Stimulated activated CD8-positive, alpha-beta memory T cell treated with anti-CD3 and anti-CD28 coated beads, Interleukin-7, amount 100 ng/mL, for 4 hours (primary cell): Measurements from ENCODE around the gene TAB2.

ENCODE experiments used
- DNase-seq, 2 donors: peaks; one replicate each; pipeline ENCODE4 v3.0.0-alpha.2; 2020; ENCODE audit warnings: low read depth in 2 of 2

TAB2 gene, protein sequence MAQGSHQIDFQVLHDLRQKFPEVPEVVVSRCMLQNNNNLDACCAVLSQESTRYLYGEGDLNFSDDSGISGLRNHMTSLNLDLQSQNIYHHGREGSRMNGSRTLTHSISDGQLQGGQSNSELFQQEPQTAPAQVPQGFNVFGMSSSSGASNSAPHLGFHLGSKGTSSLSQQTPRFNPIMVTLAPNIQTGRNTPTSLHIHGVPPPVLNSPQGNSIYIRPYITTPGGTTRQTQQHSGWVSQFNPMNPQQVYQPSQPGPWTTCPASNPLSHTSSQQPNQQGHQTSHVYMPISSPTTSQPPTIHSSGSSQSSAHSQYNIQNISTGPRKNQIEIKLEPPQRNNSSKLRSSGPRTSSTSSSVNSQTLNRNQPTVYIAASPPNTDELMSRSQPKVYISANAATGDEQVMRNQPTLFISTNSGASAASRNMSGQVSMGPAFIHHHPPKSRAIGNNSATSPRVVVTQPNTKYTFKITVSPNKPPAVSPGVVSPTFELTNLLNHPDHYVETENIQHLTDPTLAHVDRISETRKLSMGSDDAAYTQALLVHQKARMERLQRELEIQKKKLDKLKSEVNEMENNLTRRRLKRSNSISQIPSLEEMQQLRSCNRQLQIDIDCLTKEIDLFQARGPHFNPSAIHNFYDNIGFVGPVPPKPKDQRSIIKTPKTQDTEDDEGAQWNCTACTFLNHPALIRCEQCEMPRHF

GRCh38 chr6:149317644-149318571, at the start of gene TAB2:
TSS of gene TAB2 (plus strand) at chr6:149317712. CDS start at chr6:149369998, 52,286 bp downstream.
- DNase-seq, result peak; percentile 72 to 80

DNA sequence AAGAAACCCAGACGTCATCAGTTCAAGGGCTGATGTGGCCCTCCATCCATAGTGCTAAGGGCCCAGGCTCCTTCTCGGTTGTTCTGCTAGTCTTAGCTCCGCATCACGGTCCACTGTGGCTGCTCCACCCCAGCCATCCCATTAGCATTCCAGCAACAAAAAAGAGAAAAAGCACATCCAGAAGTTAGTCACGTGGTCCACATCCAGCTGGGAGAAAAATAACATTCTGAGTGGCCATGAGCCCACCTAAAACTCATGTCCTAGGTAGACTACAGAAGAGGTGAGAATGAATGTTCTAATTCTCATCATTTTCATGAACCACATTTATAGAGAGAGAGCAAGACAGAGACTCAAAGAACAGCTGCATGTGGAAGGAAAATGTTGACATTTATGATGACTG, 49.4 kb upstream of the TAB2 start:
- DNase-seq, result no peak

DNA sequence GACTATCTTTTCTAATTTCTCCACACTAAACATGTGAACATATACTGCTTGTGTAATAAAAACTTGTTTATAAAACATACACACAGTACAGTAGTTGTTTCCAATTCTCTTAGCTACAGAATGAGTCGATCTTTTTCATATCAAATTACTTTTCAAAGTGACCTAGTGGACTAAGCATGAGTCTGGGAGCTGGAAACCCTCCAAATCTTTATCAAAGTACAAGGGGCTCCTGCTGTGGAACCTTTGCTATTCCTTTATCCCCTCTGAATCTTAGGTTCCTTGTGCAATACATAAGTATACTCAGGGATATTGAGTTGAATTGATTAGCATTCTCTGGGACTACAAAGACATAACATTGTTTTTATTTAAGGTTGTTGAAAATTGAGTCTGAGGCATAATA, 48.7 kb upstream of the TAB2 start:
- DNase-seq, result no peak

GRCh38 chr6:149270616-149271015, 46.9 kb upstream of the TAB2 start:
- no peak for DNase-seq

DNA sequence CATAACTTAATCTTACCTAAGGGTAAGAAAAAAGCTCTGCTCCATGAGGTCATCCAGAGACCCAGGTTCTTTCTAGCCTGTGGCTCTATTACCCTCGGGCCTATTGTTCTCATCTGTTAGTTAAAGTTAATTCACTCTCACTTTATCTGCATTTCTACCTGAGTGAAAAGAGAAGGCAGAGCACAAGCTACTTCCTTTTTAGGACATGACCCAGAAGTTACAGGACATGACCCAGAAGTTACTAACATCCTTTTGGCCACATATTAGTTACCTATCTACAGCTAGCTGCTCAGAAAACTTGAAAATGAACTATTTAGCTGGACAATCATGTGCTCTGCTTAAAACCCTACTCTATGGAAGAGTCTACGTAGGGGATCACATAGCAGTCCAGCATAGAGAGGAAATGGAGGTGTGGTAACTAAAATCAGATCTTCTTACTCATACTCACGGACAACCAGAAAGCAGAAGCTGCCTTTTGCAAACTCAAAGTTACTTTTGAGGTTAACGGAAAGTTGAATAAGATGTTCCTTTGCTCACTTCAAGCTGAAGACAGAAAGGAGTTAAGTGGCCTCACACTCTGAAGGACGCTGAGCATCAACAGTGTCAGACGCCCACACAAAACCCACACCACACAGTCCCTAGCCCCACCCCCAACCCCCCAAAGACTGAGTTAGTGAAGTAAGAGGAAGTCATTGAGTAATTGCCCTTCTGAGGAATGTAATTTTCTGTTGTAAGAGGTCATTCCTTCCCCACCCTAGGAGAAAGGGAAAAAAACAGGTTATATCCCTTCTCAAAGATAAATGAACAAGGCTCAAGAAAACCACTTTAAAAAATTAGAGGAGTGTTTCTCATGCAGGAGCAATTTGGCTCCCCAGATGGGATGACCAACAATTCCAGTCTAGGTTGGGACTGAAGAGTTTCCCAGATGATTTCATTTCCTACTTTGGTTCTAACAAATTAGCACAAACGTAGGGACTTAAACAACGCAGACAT, 45.9 kb upstream of the TAB2 start:
- peak; percentile 80 to 89 for DNase-seq

DNA sequence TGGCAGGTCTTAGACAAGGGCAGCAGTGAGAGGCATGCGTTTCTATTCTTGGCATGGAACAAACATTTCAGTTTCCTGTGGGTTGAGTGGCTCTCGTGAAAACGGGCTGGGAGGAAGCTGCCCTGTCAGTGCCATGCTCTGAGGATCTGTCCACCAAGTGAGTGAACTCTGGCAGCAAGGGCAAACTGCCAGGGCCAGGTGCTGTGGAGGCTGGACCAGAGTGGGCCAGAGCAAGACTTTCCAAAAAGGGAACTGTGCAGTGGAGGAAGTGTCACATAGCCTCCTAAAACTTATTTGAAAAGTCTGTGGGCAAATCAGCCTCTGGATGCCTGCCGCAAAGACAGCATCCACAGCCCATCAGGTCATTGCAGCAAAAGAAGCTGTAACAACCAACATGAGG, 44.2 kb upstream of the TAB2 start:
- no peak for DNase-seq

DNA sequence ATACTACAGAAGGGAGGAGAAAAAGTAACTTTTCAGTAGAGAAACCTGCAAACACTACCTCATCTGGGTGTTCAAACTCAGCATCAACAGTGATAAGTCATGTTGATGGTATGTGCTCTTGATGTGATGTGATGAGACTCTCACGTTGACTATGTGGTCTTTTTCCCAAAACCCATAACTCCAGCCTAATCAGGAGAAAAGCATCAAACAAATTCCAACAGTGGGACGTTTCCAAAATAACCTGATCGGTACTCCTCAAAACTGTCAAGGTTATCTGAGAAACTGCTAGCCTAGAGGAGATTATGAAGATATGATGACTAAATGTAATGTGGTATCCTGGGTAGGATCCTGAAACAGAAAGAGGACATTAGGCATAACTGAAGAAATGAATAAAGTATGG, 41.9 kb upstream of the TAB2 start:
- no peak for DNase-seq

GRCh38 chr6:149277621-149278020, 39.9 kb upstream of the TAB2 start:
- no peak for DNase-seq

DNA sequence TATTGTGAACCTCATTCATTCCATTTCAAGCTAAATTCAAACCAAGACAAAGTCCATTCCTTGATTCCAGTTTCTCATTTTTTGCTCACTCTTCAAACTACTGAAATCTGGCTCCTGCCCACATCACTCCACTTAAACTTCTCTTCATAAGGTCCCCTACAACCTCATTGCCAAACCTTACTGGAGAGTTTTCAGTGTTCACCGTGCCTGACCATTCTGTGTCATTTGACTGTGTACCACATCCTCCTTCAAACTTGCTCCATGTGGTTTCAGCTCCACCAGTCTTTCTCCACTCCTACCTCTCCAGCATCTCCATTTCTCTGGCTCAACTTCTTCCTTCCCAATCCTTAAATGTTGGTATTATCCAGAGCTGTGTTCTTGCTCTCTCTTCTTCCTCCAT, 38.5 kb upstream of the TAB2 start:
- DNase-seq, result no peak

GRCh38 chr6:149284904-149285303, 32.6 kb upstream of the TAB2 start:
- DNase-seq, result no peak

- DNase-seq, result no peak
Observed at GRCh38 chr6:149285626-149286025, 31.9 kb upstream of the TAB2 start.

- DNase-seq, result no peak
Observed at GRCh38 chr6:149286905-149287304, 30.6 kb upstream of the TAB2 start.

DNA sequence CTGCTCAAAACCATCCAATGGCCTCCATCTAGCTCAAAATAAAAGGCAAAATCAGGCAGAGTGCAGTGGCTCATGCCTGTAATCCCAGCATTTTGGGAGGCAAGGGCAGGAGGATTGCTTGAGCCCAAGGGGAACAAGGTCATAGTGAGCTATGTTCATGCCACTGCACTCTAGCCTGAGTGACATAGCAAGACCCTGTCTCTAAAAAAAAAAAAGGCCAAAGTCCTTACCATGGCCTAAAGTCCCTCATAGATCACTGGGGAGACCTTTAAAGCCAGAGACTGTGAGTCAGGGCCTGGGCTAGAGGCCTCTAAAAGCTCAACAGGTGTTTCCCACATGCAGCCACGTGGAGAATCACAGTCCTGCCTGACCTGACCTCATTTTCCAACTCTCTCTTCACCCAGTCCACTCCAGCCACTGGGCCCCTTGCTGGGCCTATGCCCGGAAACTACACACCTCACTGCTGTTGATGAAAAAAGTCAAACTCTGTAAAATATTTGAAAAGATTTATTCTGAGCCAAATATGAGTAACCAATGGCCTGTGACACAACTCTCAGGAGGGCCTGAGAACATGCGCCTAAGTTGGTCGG, 28.2 kb upstream of the TAB2 start:
- DNase-seq, result no peak

DNA sequence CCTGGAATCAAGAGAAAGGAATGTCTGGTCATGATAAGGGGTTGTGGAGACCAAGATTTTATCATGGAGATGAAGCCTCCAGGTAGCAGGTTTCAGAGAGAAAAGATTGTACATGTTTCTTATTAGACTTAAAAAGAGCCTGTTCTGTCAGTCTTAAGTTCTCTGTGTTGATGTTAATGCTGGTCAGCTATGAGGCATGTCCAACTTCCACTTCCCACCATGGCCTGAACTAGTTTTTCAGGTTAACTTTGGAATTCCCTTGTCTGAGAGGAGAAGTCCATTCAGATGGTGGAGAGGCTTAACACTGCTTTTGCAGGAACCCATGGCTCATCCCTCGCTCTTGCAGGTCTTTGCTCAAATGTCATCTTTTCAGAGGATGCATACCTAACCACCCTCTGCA, 27.5 kb upstream of the TAB2 start:
- DNase-seq, result no peak

DNA sequence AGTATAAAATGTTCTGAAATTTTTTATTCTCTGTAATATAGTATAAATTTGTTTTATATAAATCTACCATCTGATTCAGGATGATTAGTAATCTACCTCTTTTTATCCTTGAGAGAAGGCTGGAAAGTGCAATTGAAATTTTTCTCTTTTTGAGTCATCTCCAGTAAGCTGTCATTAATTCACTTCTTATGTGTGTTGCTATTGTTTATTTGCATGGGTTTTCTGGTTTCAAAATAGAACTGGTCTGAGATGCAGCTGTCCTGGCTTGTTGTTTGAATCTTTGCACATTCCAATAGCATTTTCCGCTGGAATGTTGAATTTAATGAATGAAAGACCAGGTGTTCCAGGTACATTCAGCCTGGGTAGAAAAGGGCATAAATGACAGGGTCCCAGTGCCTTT, 24.3 kb upstream of the TAB2 start:
- DNase-seq, result no peak

GRCh38 chr6:149300563-149300962, 16.9 kb upstream of the TAB2 start:
- no peak for DNase-seq

DNA sequence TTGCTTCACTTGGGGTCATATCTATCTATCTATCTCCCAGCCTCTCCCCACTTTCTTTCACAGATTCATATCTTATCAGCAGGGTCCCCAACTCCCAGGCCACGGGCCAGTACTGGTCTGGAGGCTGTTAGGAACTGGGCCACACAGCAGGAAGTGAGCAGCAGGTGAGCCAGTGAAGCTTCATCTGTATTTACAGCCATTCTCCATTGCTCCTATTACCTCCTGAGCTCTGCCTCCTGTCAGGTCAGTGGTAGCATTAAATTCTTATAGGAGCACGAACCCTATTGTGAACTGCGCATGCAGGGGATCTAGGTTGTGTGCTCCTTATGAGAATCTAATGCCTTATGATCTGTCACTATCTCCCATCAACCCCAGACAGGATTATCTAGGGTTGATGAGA, 14.8 kb upstream of the TAB2 start:
- no peak for DNase-seq

GRCh38 chr6:149303468-149303867, 14.0 kb upstream of the TAB2 start:
- no peak for DNase-seq

DNA sequence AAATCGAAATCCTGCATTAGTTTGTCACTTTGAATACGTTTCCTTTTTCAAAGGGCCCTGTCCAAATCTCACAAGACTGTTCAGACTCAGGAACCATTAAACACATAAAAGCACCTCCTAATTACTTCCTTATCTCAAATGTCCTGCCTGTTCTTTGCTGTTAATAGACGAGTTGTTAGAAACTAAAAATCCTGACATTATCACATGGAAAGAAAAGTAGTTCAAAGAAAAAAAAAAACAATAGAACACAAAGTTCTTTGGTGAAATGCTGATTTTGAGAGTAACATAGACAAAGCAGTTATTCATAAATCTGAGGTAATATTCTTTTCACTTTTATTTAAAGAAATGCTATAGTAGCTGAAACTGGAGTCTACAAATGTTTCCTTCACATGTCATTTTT, 12.1 kb upstream of the TAB2 start:
- DNase-seq, result no peak

GRCh38 chr6:149306967-149307366, 10.5 kb upstream of the TAB2 start:
- DNase-seq, result no peak

- DNase-seq, result no peak
Observed at GRCh38 chr6:149311293-149311692, 6.2 kb upstream of the TAB2 start.
